ENCODE results near the gene BRDT. TPM values are rescaled to one million over a fixed set of nuclear protein-coding genes. Genes with fewer than 3 reads are reported as not detected.

BRDT gene
- polyA plus RNA-seq: not detected

GRCh38 chr1:91949356-91949699, at the start of gene BRDT:
TSS of gene BRDT (plus strand) at chr1:91949401. CDS start at chr1:91962755, 13,354 bp downstream.
- WGBS, 2 donors: 88 to 91% methylated on average over 21 to 23 of the region's 23 CpGs
- H3K4me3 ChIP-seq (ENCODE audit: low read depth in 1 of 2, low read length in 2 of 2): no peak within 1 kb of the TSS
- H3K27ac ChIP-seq (ENCODE audit: low read depth in 2 of 2, low read length in 1 of 2): no peak within 1 kb of the TSS
- no peaks in the 10 kb centered on the region for H3K4me1 ChIP-seq (ENCODE audit: control insufficient read depth in 2 of 2, insufficient read depth in 2 of 2, low read length in 1 of 2)
- no peaks in the 10 kb centered on the region for H3K27me3 ChIP-seq (ENCODE audit: control insufficient read depth in 1 of 2, insufficient read depth in 2 of 2, low read length in 2 of 2)
- H3K36me3 ChIP-seq (ENCODE audit: control insufficient read depth in 2 of 2, insufficient read depth in 2 of 2, low read length in 1 of 2): no peaks in the 10 kb centered on the region
- no peaks in the 10 kb centered on the region for H3K9me3 ChIP-seq (ENCODE audit: control insufficient read depth in 2 of 2, insufficient read depth in 1 of 2, low read depth in 1 of 2, low read length in 1 of 2)

DNA sequence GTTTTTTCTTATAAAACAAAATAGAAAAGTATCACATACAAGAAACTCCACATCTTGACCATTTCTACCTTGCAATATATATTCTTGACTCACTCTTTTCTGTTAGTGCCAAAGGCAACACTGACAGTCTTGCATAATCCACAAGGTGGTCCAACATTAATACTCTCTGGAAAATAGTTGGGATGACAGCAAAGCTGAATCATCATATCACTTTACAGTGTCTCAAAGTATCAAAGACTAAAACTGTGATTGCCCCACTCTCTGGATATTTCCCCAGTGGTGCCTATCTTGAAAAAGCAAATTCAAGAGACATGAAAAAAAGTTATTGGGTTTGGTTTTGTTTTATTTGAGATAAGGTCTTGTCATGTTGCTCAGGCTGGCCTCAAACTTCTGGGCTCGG, 48.6 kb upstream of the BRDT start:
- Histone ChIP-seq H3K27me3 (ENCODE audit: control insufficient read depth in 1 of 2, insufficient read depth in 2 of 2, low read length in 2 of 2) (no peaks in the 10 kb centered on the region), H3K4me1 (ENCODE audit: control insufficient read depth in 2 of 2, insufficient read depth in 2 of 2, low read length in 1 of 2) (no peaks in the 10 kb centered on the region), H3K4me3 (ENCODE audit: low read depth in 1 of 2, low read length in 2 of 2) (no peak overlapping the region), H3K9me3 (ENCODE audit: control insufficient read depth in 2 of 2, insufficient read depth in 1 of 2, low read depth in 1 of 2, low read length in 1 of 2) (no peaks in the 10 kb centered on the region), H3K36me3 (ENCODE audit: control insufficient read depth in 2 of 2, insufficient read depth in 2 of 2, low read length in 1 of 2) (no peaks in the 10 kb centered on the region), H3K27ac (ENCODE audit: low read depth in 2 of 2, low read length in 1 of 2) (no peak overlapping the region)
- 90 to 93% methylated on average over 1 of the region's 1 CpG for WGBS, 2 donors

DNA sequence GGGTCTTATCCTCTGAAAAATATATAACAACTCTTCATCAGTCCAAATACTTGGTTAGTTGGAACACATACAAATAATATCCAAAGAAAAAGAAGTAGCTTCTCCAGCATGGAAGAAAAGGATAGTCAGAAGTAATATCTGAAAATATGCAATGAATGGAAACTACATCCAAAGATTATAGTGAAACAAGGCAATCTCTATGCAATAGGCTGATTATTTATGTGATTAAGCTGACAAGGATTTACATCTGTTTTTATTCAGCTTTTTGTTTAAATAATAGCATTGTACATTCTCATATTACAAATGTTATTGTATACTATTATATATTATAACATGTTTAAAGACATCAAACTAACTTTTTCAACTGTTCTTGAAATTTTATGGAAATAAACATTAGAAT, 48.0 kb upstream of the BRDT start:
- no peaks in the 10 kb centered on the region for H3K36me3 ChIP-seq (ENCODE audit: control insufficient read depth in 2 of 2, insufficient read depth in 2 of 2, low read length in 1 of 2)
- H3K9me3 ChIP-seq (ENCODE audit: control insufficient read depth in 2 of 2, insufficient read depth in 1 of 2, low read depth in 1 of 2, low read length in 1 of 2): no peaks in the 10 kb centered on the region
- no peaks in the 10 kb centered on the region for H3K27me3 ChIP-seq (ENCODE audit: control insufficient read depth in 1 of 2, insufficient read depth in 2 of 2, low read length in 2 of 2)
- H3K4me1 ChIP-seq (ENCODE audit: control insufficient read depth in 2 of 2, insufficient read depth in 2 of 2, low read length in 1 of 2): no peaks in the 10 kb centered on the region
- H3K4me3 ChIP-seq (ENCODE audit: low read depth in 1 of 2, low read length in 2 of 2): no peak overlapping the region
- H3K27ac ChIP-seq (ENCODE audit: low read depth in 2 of 2, low read length in 1 of 2): no peak overlapping the region

- no peak overlapping the region for H3K27ac ChIP-seq (ENCODE audit: low read depth in 2 of 2, low read length in 1 of 2)
- H3K27me3 ChIP-seq (ENCODE audit: control insufficient read depth in 1 of 2, insufficient read depth in 2 of 2, low read length in 2 of 2): no peaks in the 10 kb centered on the region
- no peaks in the 10 kb centered on the region for H3K36me3 ChIP-seq (ENCODE audit: control insufficient read depth in 2 of 2, insufficient read depth in 2 of 2, low read length in 1 of 2)
- no peaks in the 10 kb centered on the region for H3K4me1 ChIP-seq (ENCODE audit: control insufficient read depth in 2 of 2, insufficient read depth in 2 of 2, low read length in 1 of 2)
- H3K9me3 ChIP-seq (ENCODE audit: control insufficient read depth in 2 of 2, insufficient read depth in 1 of 2, low read depth in 1 of 2, low read length in 1 of 2): no peaks in the 10 kb centered on the region
- H3K4me3 ChIP-seq (ENCODE audit: low read depth in 1 of 2, low read length in 2 of 2): no peak overlapping the region
- 55 to 72% methylated on average over 1 of the region's 1 CpG for WGBS, 2 donors
Measured at GRCh38 chr1:91912266-91912665, 36.9 kb upstream of the BRDT start.

DNA sequence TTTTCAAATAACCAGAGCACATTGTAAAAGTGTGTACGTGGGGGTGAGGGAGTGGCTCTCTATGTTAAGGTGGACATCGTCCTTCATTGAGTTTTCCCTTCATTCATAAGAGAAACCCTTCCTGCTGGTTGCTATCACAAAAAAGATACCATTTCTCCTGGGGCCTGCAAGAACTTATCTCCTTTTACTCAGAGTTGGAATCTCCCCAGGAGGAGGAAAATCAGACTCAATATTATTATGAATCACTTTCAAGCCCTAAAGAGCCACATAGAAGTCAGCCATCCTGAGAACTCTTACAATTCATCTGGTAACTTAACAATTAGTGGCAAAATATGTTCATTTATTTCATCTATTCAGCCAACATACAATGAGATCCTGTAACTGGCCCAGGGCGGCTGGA, 36.2 kb upstream of the BRDT start:
- 68 to 72% methylated on average over 3 of the region's 3 CpGs for WGBS, 2 donors
- H3K27ac ChIP-seq (ENCODE audit: low read depth in 2 of 2, low read length in 1 of 2): no peak overlapping the region
- no peaks in the 10 kb centered on the region for H3K4me1 ChIP-seq (ENCODE audit: control insufficient read depth in 2 of 2, insufficient read depth in 2 of 2, low read length in 1 of 2)
- no peaks in the 10 kb centered on the region for H3K27me3 ChIP-seq (ENCODE audit: control insufficient read depth in 1 of 2, insufficient read depth in 2 of 2, low read length in 2 of 2)
- H3K9me3 ChIP-seq (ENCODE audit: control insufficient read depth in 2 of 2, insufficient read depth in 1 of 2, low read depth in 1 of 2, low read length in 1 of 2): no peaks in the 10 kb centered on the region
- H3K4me3 ChIP-seq (ENCODE audit: low read depth in 1 of 2, low read length in 2 of 2): no peak overlapping the region
- H3K36me3 ChIP-seq (ENCODE audit: control insufficient read depth in 2 of 2, insufficient read depth in 2 of 2, low read length in 1 of 2): no peaks in the 10 kb centered on the region

DNA sequence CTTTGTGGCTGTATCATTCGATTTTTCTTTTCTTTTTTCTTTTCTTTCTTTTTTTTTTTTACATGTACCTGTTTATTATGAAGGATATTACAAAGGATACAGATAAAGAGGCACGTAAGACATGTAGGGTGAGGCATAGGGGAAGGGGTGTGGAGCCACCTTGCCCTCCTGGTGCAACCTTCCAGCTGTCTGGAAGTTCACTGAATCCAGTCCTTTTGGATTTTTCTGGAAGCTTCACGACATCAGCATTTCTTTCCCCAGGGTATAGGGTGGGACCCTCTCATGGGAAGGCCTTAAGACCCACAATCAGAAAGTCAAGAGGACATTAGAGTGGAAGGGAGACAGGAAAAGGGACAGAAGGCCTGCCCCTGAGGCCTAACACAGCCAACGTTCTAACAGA, 33.2 kb upstream of the BRDT start:
- Histone ChIP-seq H3K4me3 (ENCODE audit: low read depth in 1 of 2, low read length in 2 of 2) (no peak overlapping the region), H3K36me3 (ENCODE audit: control insufficient read depth in 2 of 2, insufficient read depth in 2 of 2, low read length in 1 of 2) (no peaks in the 10 kb centered on the region), H3K27ac (ENCODE audit: low read depth in 2 of 2, low read length in 1 of 2) (no peak overlapping the region), H3K4me1 (ENCODE audit: control insufficient read depth in 2 of 2, insufficient read depth in 2 of 2, low read length in 1 of 2) (no peaks in the 10 kb centered on the region), H3K9me3 (ENCODE audit: control insufficient read depth in 2 of 2, insufficient read depth in 1 of 2, low read depth in 1 of 2, low read length in 1 of 2) (no peaks in the 10 kb centered on the region), H3K27me3 (ENCODE audit: control insufficient read depth in 1 of 2, insufficient read depth in 2 of 2, low read length in 2 of 2) (no peaks in the 10 kb centered on the region)
- WGBS, 2 donors: 71 to 79% methylated on average over 4 of the region's 4 CpGs

GRCh38 chr1:91916811-91917460, 32.3 kb upstream of the BRDT start:
- H3K27ac ChIP-seq (ENCODE audit: low read depth in 2 of 2, low read length in 1 of 2): no peak overlapping the region
- H3K27me3 ChIP-seq (ENCODE audit: control insufficient read depth in 1 of 2, insufficient read depth in 2 of 2, low read length in 2 of 2): no peaks in the 10 kb centered on the region
- no peaks in the 10 kb centered on the region for H3K9me3 ChIP-seq (ENCODE audit: control insufficient read depth in 2 of 2, insufficient read depth in 1 of 2, low read depth in 1 of 2, low read length in 1 of 2)
- H3K4me3 ChIP-seq (ENCODE audit: low read depth in 1 of 2, low read length in 2 of 2): no peak overlapping the region
- no peaks in the 10 kb centered on the region for H3K36me3 ChIP-seq (ENCODE audit: control insufficient read depth in 2 of 2, insufficient read depth in 2 of 2, low read length in 1 of 2)
- 67% methylated on average over 5 of the region's 5 CpGs for WGBS, 2 donors
- no peaks in the 10 kb centered on the region for H3K4me1 ChIP-seq (ENCODE audit: control insufficient read depth in 2 of 2, insufficient read depth in 2 of 2, low read length in 1 of 2)

- H3K27me3 ChIP-seq (ENCODE audit: control insufficient read depth in 1 of 2, insufficient read depth in 2 of 2, low read length in 2 of 2): no peaks in the 10 kb centered on the region
- no peak overlapping the region for H3K27ac ChIP-seq (ENCODE audit: low read depth in 2 of 2, low read length in 1 of 2)
- 83 to 85% methylated on average over 8 of the region's 8 CpGs for WGBS, 2 donors
Measured at GRCh38 chr1:91919962-91920361, 29.2 kb upstream of the BRDT start.

DNA sequence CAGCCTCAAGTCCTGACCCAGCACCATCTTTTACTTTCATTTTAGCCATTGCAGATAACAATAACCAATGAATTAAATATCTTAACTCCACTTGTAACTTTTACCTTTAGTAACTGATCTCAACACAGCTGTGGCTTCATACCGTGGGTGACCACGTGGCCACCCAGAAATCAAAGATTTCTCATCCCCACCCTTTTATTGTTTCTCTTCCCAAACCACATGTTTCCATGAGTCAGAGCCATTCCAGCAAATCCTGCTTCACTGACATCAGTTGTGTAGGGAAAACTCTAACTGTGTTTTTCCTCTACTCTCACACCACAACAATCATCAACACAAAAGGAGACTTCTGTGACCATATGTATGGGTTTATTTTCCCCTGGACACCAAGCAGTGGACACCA, 25.1 kb upstream of the BRDT start:
- no peaks in the 10 kb centered on the region for H3K36me3 ChIP-seq (ENCODE audit: control insufficient read depth in 2 of 2, insufficient read depth in 2 of 2, low read length in 1 of 2)
- H3K4me1 ChIP-seq (ENCODE audit: control insufficient read depth in 2 of 2, insufficient read depth in 2 of 2, low read length in 1 of 2): no peaks in the 10 kb centered on the region
- no peaks in the 10 kb centered on the region for H3K27me3 ChIP-seq (ENCODE audit: control insufficient read depth in 1 of 2, insufficient read depth in 2 of 2, low read length in 2 of 2)
- WGBS, 2 donors: 31 to 49% methylated on average over 2 of the region's 2 CpGs
- H3K4me3 ChIP-seq (ENCODE audit: low read depth in 1 of 2, low read length in 2 of 2): no peak overlapping the region
- H3K27ac ChIP-seq (ENCODE audit: low read depth in 2 of 2, low read length in 1 of 2): no peak overlapping the region
- H3K9me3 ChIP-seq (ENCODE audit: control insufficient read depth in 2 of 2, insufficient read depth in 1 of 2, low read depth in 1 of 2, low read length in 1 of 2): no peaks in the 10 kb centered on the region

More at GRCh38 chr1:91919962-91920361, 29.2 kb upstream of the BRDT start:
- no peaks in the 10 kb centered on the region for H3K9me3 ChIP-seq (ENCODE audit: control insufficient read depth in 2 of 2, insufficient read depth in 1 of 2, low read depth in 1 of 2, low read length in 1 of 2)
- no peaks in the 10 kb centered on the region for H3K36me3 ChIP-seq (ENCODE audit: control insufficient read depth in 2 of 2, insufficient read depth in 2 of 2, low read length in 1 of 2)
- no peak overlapping the region for H3K4me3 ChIP-seq (ENCODE audit: low read depth in 1 of 2, low read length in 2 of 2)
- H3K4me1 ChIP-seq (ENCODE audit: control insufficient read depth in 2 of 2, insufficient read depth in 2 of 2, low read length in 1 of 2): no peaks in the 10 kb centered on the region

- 90 to 92% methylated on average over 4 of the region's 4 CpGs for WGBS, 2 donors
- Histone ChIP-seq H3K4me1 (ENCODE audit: control insufficient read depth in 2 of 2, insufficient read depth in 2 of 2, low read length in 1 of 2) (no peaks in the 10 kb centered on the region), H3K27me3 (ENCODE audit: control insufficient read depth in 1 of 2, insufficient read depth in 2 of 2, low read length in 2 of 2) (no peaks in the 10 kb centered on the region)
Measured at GRCh38 chr1:91925644-91926435, 23.4 kb upstream of the BRDT start.

More at GRCh38 chr1:91925644-91926435, 23.4 kb upstream of the BRDT start:
- Histone ChIP-seq H3K4me3 (ENCODE audit: low read depth in 1 of 2, low read length in 2 of 2) (no peak overlapping the region), H3K36me3 (ENCODE audit: control insufficient read depth in 2 of 2, insufficient read depth in 2 of 2, low read length in 1 of 2) (no peaks in the 10 kb centered on the region), H3K9me3 (ENCODE audit: control insufficient read depth in 2 of 2, insufficient read depth in 1 of 2, low read depth in 1 of 2, low read length in 1 of 2) (no peaks in the 10 kb centered on the region), H3K27ac (ENCODE audit: low read depth in 2 of 2, low read length in 1 of 2) (no peak overlapping the region)
